GM19351 (cell line): ENCODE results near the gene ACKR3.

Experiments used
- ATAC-seq: cut with Tn5 transposase; IDR thresholded peaks from one replicate; pipeline ENCODE4 v1.9.1; 2021; ENCODE audit warnings: mild to moderate bottlenecking, moderate library complexity; ENCODE audit not compliant: unreplicated experiment

Gene ACKR3

GRCh38 chr2:236607471-236608187 lies 38.0 kb downstream of the ACKR3 start:
- ATAC-seq: no peak

DNA sequence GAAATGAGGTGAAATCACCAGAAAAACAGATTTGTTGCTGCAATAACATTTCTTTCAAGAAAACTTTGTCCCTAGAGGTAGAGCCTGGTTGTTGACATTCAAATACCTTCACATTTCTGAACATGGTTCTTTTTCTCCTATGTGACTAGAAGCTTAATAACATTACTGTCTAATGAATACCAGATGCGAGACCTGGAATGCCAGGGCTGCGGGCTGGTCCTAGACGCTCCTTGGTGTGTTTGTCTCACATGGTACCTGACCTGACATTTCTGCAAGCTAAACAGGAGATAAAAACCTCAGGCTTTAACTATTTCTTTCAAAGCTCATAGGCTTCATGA lies 38.5 kb downstream of the ACKR3 start:
- no peak for ATAC-seq

GRCh38 chr2:236608710-236609109 lies 39.1 kb downstream of the ACKR3 start:
- ATAC-seq: no peak

GRCh38 chr2:236610991-236611821 lies 41.6 kb downstream of the ACKR3 start:
- ATAC-seq: no peak

- ATAC-seq: no peak
Observed at GRCh38 chr2:236612737-236613136, 43.1 kb downstream of the ACKR3 start.

GRCh38 chr2:236613612-236614011 lies 44.0 kb downstream of the ACKR3 start:
- no peak for ATAC-seq

DNA sequence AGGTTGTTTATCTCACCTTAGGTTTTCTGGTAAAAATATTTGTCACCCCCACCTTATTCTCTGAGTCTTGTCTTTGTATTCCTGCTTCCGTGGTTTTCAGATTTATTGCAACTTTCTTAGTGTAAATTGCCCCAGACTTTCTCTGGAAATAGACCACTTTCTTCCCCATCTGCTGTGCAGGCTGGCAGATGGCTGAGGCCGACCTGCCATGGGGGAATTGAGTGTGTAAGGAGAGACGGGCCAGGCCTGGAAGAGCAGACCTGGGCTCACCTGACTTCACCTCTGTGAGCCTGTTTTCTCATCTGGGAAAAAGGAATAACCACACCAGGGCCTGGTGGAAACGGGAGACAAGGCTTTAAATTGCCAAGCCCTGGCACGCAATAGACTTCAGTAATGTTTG lies 44.9 kb downstream of the ACKR3 start:
- ATAC-seq: no peak

- ATAC-seq: no peak
Observed at GRCh38 chr2:236616031-236616430, 46.4 kb downstream of the ACKR3 start.

GRCh38 chr2:236616624-236617023 lies 47.0 kb downstream of the ACKR3 start:
- ATAC-seq: no peak

GRCh38 chr2:236617221-236617737 lies 47.7 kb downstream of the ACKR3 start:
- ATAC-seq: no peak

- ATAC-seq: no peak
Observed at GRCh38 chr2:236617796-236618195, 48.2 kb downstream of the ACKR3 start.

- ATAC-seq: no peak
Observed at GRCh38 chr2:236618370-236618769, 48.7 kb downstream of the ACKR3 start.

GRCh38 chr2:236619910-236620612 lies 50.4 kb downstream of the ACKR3 start:
- no peak for ATAC-seq

GRCh38 chr2:236621786-236622185 lies 52.2 kb downstream of the ACKR3 start:
- no peak for ATAC-seq

GRCh38 chr2:236622201-236622600 lies 52.6 kb downstream of the ACKR3 start:
- no peak for ATAC-seq

DNA sequence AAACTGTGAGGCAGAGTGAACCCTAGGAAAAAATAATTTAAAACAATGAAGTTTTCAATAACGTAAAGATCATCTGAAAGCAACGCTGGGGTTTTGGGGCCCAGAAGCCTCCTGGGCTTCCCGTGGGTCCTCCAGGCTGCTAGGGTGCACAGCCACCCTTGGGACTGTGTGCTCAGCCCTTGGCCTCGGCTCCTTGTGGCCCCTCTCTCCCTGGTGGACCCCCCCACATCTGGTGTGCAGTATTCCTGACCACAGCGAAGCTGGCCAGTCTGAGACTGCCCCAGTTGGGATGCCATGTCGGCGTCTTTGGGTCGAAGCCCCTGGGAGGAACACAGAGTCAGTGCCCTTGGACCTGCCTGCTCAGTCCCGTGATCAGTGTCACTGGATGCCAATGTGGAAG lies 53.0 kb downstream of the ACKR3 start:
- no peak for ATAC-seq

DNA sequence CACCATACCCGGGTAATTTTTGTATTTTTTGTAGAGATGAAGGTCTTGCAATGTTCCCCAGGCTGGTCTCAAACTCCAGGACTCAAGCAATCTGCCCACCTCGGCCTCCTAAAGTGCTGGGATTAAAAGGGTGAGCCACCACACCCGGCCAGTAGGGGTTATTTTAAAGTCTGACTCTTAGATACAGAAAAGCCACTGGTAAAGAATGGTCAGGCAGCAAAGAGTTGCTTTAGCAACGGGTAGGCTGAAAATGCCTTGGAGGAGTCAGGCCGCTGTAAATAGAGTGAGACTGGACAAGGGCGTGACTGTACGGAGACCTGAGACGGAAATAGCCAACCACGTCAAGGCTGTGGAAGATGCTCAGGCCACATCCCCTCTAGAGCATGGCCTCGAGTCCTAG lies 54.2 kb downstream of the ACKR3 start:
- ATAC-seq: no peak

GRCh38 chr2:236625156-236625690 lies 55.6 kb downstream of the ACKR3 start:
- ATAC-seq: no peak

GRCh38 chr2:236626391-236627150 lies 56.9 kb downstream of the ACKR3 start:
- no peak for ATAC-seq

GRCh38 chr2:236627193-236627592 lies 57.6 kb downstream of the ACKR3 start:
- ATAC-seq: no peak

DNA sequence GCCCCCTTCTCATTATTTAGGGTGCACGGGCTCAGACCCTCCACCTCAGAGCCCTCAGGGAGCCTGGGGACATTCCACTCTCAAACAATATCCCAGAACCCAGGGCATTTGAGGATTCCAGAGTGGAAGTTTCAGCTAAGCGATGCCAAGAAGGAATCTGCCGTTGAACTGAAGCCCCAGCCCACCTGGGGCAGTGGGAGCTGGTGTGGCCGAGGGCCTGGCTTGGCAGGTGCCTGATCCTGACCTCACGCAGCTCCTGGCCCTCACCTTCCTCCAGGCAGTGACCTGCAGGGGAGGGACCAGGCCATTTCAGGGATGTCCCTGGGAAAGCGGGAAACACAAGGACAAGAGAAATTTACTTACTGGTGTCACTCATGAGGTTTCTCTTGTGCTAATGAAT lies 58.2 kb downstream of the ACKR3 start:
- ATAC-seq: no peak
